ENCODE results near the gene MRTFA. TPM values are rescaled to one million over a fixed set of nuclear protein-coding genes. Genes with fewer than 3 reads are reported as not detected.

MRTFA gene
- total RNA-seq, 2 donors from 2014 or later: 71.8 to 129 TPM

- peaks cover 16 to 68% of the 10 kb centered on the region in 2 donors for H3K4me1 ChIP-seq (ENCODE audit: control insufficient read depth in 1 of 2, low read depth in 2 of 2)
- no peak for TF ChIP-seq CTCF (IDR thresholded peaks at IDR 0.05)
- H3K36me3 ChIP-seq: no peaks in the 10 kb centered on the region
- no peak overlapping the region for H3K4me3 ChIP-seq
- H3K27me3 ChIP-seq (replicated peaks; ENCODE audit: insufficient read depth): no peaks in the 10 kb centered on the region
- peak overlapping the region; percentile 61 to 64 for H3K27ac ChIP-seq
- DNase-seq (ENCODE audit: low spot score) (no peak), ATAC-seq (ENCODE audit: insufficient number of reproducible peaks, low FRiP score, low read depth) (no peak)
- no peaks in the 10 kb centered on the region for H3K9me3 ChIP-seq
Measured at GRCh38 chr22:40526960-40527359, 109.6 kb downstream of the MRTFA start.

- peaks cover 11 to 54% of the 10 kb centered on the region in 2 donors for H3K4me1 ChIP-seq (ENCODE audit: control insufficient read depth in 1 of 2, low read depth in 2 of 2)
- H3K36me3 ChIP-seq: no peaks in the 10 kb centered on the region
- H3K27ac ChIP-seq: no peak overlapping the region
- H3K9me3 ChIP-seq: no peaks in the 10 kb centered on the region
- peak; percentile 54 for TF ChIP-seq CTCF (IDR thresholded peaks at IDR 0.05)
- no peak for DNase-seq (ENCODE audit: low spot score)
- no peak for ATAC-seq (ENCODE audit: insufficient number of reproducible peaks, low FRiP score, low read depth)
- H3K27me3 ChIP-seq (replicated peaks; ENCODE audit: insufficient read depth): no peaks in the 10 kb centered on the region
- no peak overlapping the region for H3K4me3 ChIP-seq
Measured at GRCh38 chr22:40525250-40525884, 111.2 kb downstream of the MRTFA start.

- TF ChIP-seq CTCF (IDR thresholded peaks at IDR 0.05): no peak
Measured at GRCh38 chr22:40524392-40525249, 111.9 kb downstream of the MRTFA start.

DNA sequence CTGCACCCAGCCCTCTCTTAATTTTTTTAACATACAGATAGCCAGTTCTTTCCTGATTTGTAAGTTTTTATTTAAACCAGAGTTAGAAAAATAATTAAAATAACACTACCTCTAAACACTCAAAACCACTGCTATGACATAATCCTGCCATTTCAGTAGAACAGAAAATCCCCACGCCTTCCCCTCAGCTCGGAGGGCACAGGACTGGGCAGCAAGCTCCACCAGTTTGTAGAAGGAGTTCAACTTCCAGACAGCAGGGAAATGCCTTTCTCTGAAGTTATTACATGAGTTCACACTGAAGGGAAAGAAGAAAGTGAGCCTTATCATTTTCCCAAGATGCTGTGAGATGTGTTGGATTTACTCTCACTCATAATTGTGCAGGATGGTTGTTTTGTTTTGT is 114.4 kb downstream of the MRTFA start:
- TF ChIP-seq CTCF (IDR thresholded peaks at IDR 0.05): no peak
- no peaks in the 10 kb centered on the region for H3K27me3 ChIP-seq (replicated peaks; ENCODE audit: insufficient read depth)
- H3K36me3 ChIP-seq: no peaks in the 10 kb centered on the region
- H3K9me3 ChIP-seq: no peaks in the 10 kb centered on the region
- no peak overlapping the region for H3K27ac ChIP-seq
- no peak for ATAC-seq (ENCODE audit: insufficient number of reproducible peaks, low FRiP score, low read depth)
- DNase-seq (ENCODE audit: low spot score): no peak
- H3K4me1 ChIP-seq (ENCODE audit: control insufficient read depth in 1 of 2, low read depth in 2 of 2): peaks cover 1 to 39% of the 10 kb centered on the region in 2 donors
- H3K4me3 ChIP-seq: no peak overlapping the region

More at GRCh38 chr22:40524392-40525249, 111.9 kb downstream of the MRTFA start:
- Histone ChIP-seq H3K4me1 (ENCODE audit: control insufficient read depth in 1 of 2, low read depth in 2 of 2) (peaks cover 4 to 47% of the 10 kb centered on the region in 2 donors), H3K27me3 (replicated peaks; ENCODE audit: insufficient read depth) (no peaks in the 10 kb centered on the region), H3K27ac (no peak overlapping the region), H3K4me3 (no peak overlapping the region), H3K9me3 (no peaks in the 10 kb centered on the region), H3K36me3 (no peaks in the 10 kb centered on the region)
- ATAC-seq (ENCODE audit: insufficient number of reproducible peaks, low FRiP score, low read depth): no peak
- DNase-seq (ENCODE audit: low spot score): no peak

- H3K4me3 ChIP-seq: no peak overlapping the region
- no peaks in the 10 kb centered on the region for H3K27me3 ChIP-seq (replicated peaks; ENCODE audit: insufficient read depth)
- H3K9me3 ChIP-seq: no peaks in the 10 kb centered on the region
- TF ChIP-seq CTCF (IDR thresholded peaks at IDR 0.05): no peak
- DNase-seq (ENCODE audit: low spot score) (no peak), ATAC-seq (ENCODE audit: insufficient number of reproducible peaks, low FRiP score, low read depth) (no peak)
- no peaks in the 10 kb centered on the region for H3K36me3 ChIP-seq
- H3K27ac ChIP-seq: no peak overlapping the region
- H3K4me1 ChIP-seq (ENCODE audit: control insufficient read depth in 1 of 2, low read depth in 2 of 2): peaks cover 8 to 48% of the 10 kb centered on the region in 2 donors
Measured at GRCh38 chr22:40521046-40521445, 115.5 kb downstream of the MRTFA start.

All from thoracic aorta (tissue), 2 donors.